HG03571 (cell line): Measurements from ENCODE around the gene ERCC3.
A peak's percentile ranks its signal among the peaks of the same experiment; 100 is the strongest.
"Not testable (repeated sequence)": the region's sequence is repeated elsewhere in the genome, so short reads cannot be mapped to it uniquely, and the experiment has no call there.

Experiments
- ATAC-seq: cut with Tn5 transposase; IDR thresholded peaks from one replicate; pipeline ENCODE4 v1.9.1; 2021; ENCODE audit not compliant: unreplicated experiment

Gene ERCC3

GRCh38 chr2:127279781-127280180 lies 14.2 kb downstream of the ERCC3 start:
- ATAC-seq = no peak

- ATAC-seq = no peak
Measured at GRCh38 chr2:127278959-127279358, 15.0 kb downstream of the ERCC3 start.

GRCh38 chr2:127277028-127277427 lies 16.9 kb downstream of the ERCC3 start:
- ATAC-seq = peak; percentile 83

- no peak for ATAC-seq
Measured at GRCh38 chr2:127275789-127276188, 18.2 kb downstream of the ERCC3 start.

GRCh38 chr2:127275356-127275755 lies 18.6 kb downstream of the ERCC3 start:
- ATAC-seq = no peak

- no peak for ATAC-seq
Measured at GRCh38 chr2:127270663-127271062, 23.3 kb downstream of the ERCC3 start.

- ATAC-seq = no peak
Measured at GRCh38 chr2:127261804-127262406, 32.0 kb downstream of the ERCC3 start.

- ATAC-seq = no peak
Measured at GRCh38 chr2:127259355-127259754, 34.6 kb downstream of the ERCC3 start.

- ATAC-seq = no peak
Measured at GRCh38 chr2:127256866-127257265, 37.1 kb downstream of the ERCC3 start.

GRCh38 chr2:127256381-127256780 lies 37.6 kb downstream of the ERCC3 start:
- ATAC-seq = no peak

GRCh38 chr2:127255721-127256120 lies 38.2 kb downstream of the ERCC3 start:
- no peak for ATAC-seq

- no peak for ATAC-seq
Measured at GRCh38 chr2:127255146-127255545, 38.8 kb downstream of the ERCC3 start.

GRCh38 chr2:127254386-127254981 lies 39.5 kb downstream of the ERCC3 start:
- no peak for ATAC-seq

- not testable (repeated sequence) for ATAC-seq
Measured at GRCh38 chr2:127241184-127241583, 52.8 kb downstream of the ERCC3 start.

GRCh38 chr2:127239395-127239794 lies 54.5 kb downstream of the ERCC3 start:
- ATAC-seq = no peak

- ATAC-seq = not testable (repeated sequence)
Measured at GRCh38 chr2:127237768-127238167, 56.2 kb downstream of the ERCC3 start.

GRCh38 chr2:127235082-127235702 lies 58.8 kb downstream of the ERCC3 start:
- no peak for ATAC-seq

GRCh38 chr2:127233710-127234109 lies 60.2 kb downstream of the ERCC3 start:
- ATAC-seq = no peak

- ATAC-seq = no peak
Measured at GRCh38 chr2:127231130-127231865, 62.6 kb downstream of the ERCC3 start.

- no peak for ATAC-seq
Measured at GRCh38 chr2:127229555-127229954, 64.4 kb downstream of the ERCC3 start.

- no peak for ATAC-seq
Measured at GRCh38 chr2:127228102-127228501, 65.8 kb downstream of the ERCC3 start.

GRCh38 chr2:127227264-127227660 lies 66.7 kb downstream of the ERCC3 start:
- ATAC-seq = not testable (repeated sequence)
